Transverse colon (tissue), 4 donors: ENCODE results near the gene TPD52L1. TPM values are rescaled to one million over a fixed set of nuclear protein-coding genes. Genes with fewer than 3 reads are reported as not detected.
"Not testable (repeated sequence)": the region's sequence is repeated elsewhere in the genome, so short reads cannot be mapped to it uniquely, and the experiment has no call there.

Experiments
- DNase-seq: peaks from one replicate; pipeline ENCODE4 v3.0.0-alpha.2; 2019
- H3K27ac ChIP-seq, 4 donors: fragments of 200-600 bp; sonication (generic); 2 replicates each; pipeline ENCODE4 v1.5.1; 2016 to 2018; ENCODE audit warnings: inconsistent platforms in 4 of 4
- H3K27me3 ChIP-seq: fragments of 200-600 bp; sonication (generic); 2 replicates; pipeline ENCODE4 v1.5.1; 2017; ENCODE audit warnings: inconsistent platforms
- H3K36me3 ChIP-seq, 4 donors: fragments of 200-600 bp; sonication (generic); 2 replicates each; pipeline ENCODE4 v1.5.1; 2017 to 2019; ENCODE audit warnings: inconsistent platforms in 4 of 4
- H3K4me1 ChIP-seq, 4 donors: fragments of 200-600 bp; sonication (generic); 2 replicates each; pipeline ENCODE4 v1.5.1; 2017 to 2020; ENCODE audit warnings: inconsistent platforms in 4 of 4
- H3K4me3 ChIP-seq, 4 donors: fragments of 200-600 bp; sonication (generic); 1 replicate in 1 of 4; 2 replicates in 3 of 4; pipeline versions ENCODE4 v1.5.1 to v1.6.1; 2017 to 2019; ENCODE audit warnings: inconsistent platforms in 4 of 4
- H3K9me3 ChIP-seq, 2 donors: fragments of 200-600 bp; sonication (generic); 2 replicates each; pipeline ENCODE4 v1.5.1; 2017 to 2019; ENCODE audit warnings: inconsistent platforms in 2 of 2
- EP300 ChIP-seq: sonication (generic); formaldehyde crosslinking; IDR thresholded peaks from one replicate; pipeline ENCODE4 v1.6.1; 2017; ENCODE audit warnings: antibody characterized with exemption, low read depth
- POLR2A ChIP-seq: fragments of 450-650 bp; IDR thresholded peaks from one replicate; pipeline ENCODE4 v1.6.1; 2016; ENCODE audit warnings: antibody characterized with exemption, mild to moderate bottlenecking, moderate library complexity
- POLR2AphosphoS5 ChIP-seq, 3 donors: sonication (generic); formaldehyde crosslinking; IDR thresholded peaks; one replicate each; pipeline ENCODE4 v1.6.1; 2016; ENCODE audit warnings: antibody characterized with exemption in 3 of 3
- WGBS, 2 donors: methylation state at CpG; one replicate each; pipeline ENCODE4 v1.1.5; 2018; ENCODE audit warnings: low coverage in 1 of 2; 5-methylcytosine and 5-hydroxymethylcytosine counted together
- in situ Hi-C, 4 donors: fragments of 200-750 bp; cut with MboI; loops; one replicate each; pipeline versions ENCODE4 v1.15.0 to v1.15.1; 2017; ENCODE audit warnings: low sequenced_read_pairs in 3 of 4, low pct_ligation_motif_present in 1 of 4, low pct_unique_long_range_greater_than_20kb in 1 of 4
- intact Hi-C: fragments of 100-400 bp; cut with DNase I; formaldehyde crosslinking; loops from one replicate; pipeline ENCODE4 v1.15.1; 2023; ENCODE audit warnings: low total_unique reads
- total RNA-seq, 4 donors: library from RNA; depleted of rRNA; stranded (reverse); fragments of >200 nt; gene quantifications; one replicate each; pipeline ENCODE4 v1.1.0, GENCODE V29; 2016
- TF ChIP-seq, protein P1 (sequence below), 5 experiments: fragments of 200-600 bp in 3 of 5; fragments of 450-650 bp in 2 of 5; sonication (generic) in 3 of 5; IDR thresholded peaks; 1 replicate in 2 of 5; 2 replicates in 3 of 5; pipeline ENCODE4 v1.5.1; 2016 to 2017; ENCODE audit warnings: antibody characterized with exemption in 5 of 5, inconsistent platforms in 3 of 5, mild to moderate bottlenecking in 2 of 5, moderate library complexity in 1 of 5

The TPD52L1 gene
- total RNA-seq, 4 donors from 2014 or later: 2.6 to 96.5 (median 25.2) TPM

- 76% methylated on average over 4 of the region's 4 CpGs; no CpG with 5 or more reads in 1 of the 2 donors for WGBS, 2 donors
- in situ Hi-C loops (loop anchor here in 3 of 4 donors (10.0 to 25.0 kb wide), 2 partner anchors 606 to 608 kb away; no protein-coding TSS in a partner anchor), intact Hi-C loops (no loop called here)
- peaks cover 12% of the 10 kb centered on the region for H3K27me3 ChIP-seq
- TF ChIP-seq EP300 (no peak), POLR2AphosphoS5 (IDR thresholded peaks at IDR 0.05) (no peak), POLR2A (no peak)
- TF ChIP-seq, protein P1, sequence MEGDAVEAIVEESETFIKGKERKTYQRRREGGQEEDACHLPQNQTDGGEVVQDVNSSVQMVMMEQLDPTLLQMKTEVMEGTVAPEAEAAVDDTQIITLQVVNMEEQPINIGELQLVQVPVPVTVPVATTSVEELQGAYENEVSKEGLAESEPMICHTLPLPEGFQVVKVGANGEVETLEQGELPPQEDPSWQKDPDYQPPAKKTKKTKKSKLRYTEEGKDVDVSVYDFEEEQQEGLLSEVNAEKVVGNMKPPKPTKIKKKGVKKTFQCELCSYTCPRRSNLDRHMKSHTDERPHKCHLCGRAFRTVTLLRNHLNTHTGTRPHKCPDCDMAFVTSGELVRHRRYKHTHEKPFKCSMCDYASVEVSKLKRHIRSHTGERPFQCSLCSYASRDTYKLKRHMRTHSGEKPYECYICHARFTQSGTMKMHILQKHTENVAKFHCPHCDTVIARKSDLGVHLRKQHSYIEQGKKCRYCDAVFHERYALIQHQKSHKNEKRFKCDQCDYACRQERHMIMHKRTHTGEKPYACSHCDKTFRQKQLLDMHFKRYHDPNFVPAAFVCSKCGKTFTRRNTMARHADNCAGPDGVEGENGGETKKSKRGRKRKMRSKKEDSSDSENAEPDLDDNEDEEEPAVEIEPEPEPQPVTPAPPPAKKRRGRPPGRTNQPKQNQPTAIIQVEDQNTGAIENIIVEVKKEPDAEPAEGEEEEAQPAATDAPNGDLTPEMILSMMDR (IDR thresholded peaks at IDR 0.05): no peak
- no peak for DNase-seq
- no peak overlapping the region for H3K4me3 ChIP-seq
- peaks cover 0 to 17% (median 11%) of the 10 kb centered on the region in 4 donors for H3K4me1 ChIP-seq
- H3K27ac ChIP-seq: no peak overlapping the region
- H3K36me3 ChIP-seq: no peaks in the 10 kb centered on the region
- H3K9me3 ChIP-seq: no peaks in the 10 kb centered on the region
Measured at GRCh38 chr6:125156496-125156895, 2.9 kb downstream of the TPD52L1 start.

- H3K4me3 ChIP-seq: no peak overlapping the region
- H3K27me3 ChIP-seq: peaks cover 5% of the 10 kb centered on the region
- intact Hi-C loops: no loop called here
- H3K27ac ChIP-seq: no peak overlapping the region
- DNase-seq: no peak
- no peaks in the 10 kb centered on the region for H3K9me3 ChIP-seq
- 62 to 69% methylated on average over 3 of the region's 3 CpGs for WGBS, 2 donors
- TF ChIP-seq POLR2AphosphoS5 (IDR thresholded peaks at IDR 0.05): no peak
- no peak for TF ChIP-seq EP300
- TF ChIP-seq POLR2A: no peak
- TF ChIP-seq, protein P1 (IDR thresholded peaks at IDR 0.05): no peak
- H3K36me3 ChIP-seq: no peaks in the 10 kb centered on the region
- peaks cover 0 to 17% (median 11%) of the 10 kb centered on the region in 4 donors for H3K4me1 ChIP-seq
- in situ Hi-C loops: loop anchor here in 3 of 4 donors (10.0 to 25.0 kb wide), 2 partner anchors 605 to 608 kb away; no protein-coding TSS in a partner anchor
Measured at GRCh38 chr6:125157280-125157679, 3.7 kb downstream of the TPD52L1 start.

DNA sequence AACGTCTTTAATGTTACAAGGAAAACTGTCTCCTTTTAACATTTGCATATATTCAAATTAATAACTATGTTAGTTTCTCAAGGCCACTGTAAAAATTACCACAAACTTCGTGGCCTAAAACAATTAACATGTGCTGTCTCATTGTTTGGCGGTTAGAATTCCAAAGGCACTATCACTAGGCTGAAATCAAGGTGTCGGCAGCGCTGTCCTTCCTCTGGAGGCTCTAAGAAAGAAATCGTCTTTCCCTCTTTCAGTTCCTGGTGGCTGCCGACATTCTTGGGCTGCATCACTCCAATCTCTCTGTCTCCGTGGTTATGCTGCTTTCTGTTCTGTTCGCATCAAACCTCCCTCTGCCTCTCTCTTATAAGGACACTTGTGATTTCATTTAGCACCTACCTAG, 4.2 kb downstream of the TPD52L1 start:
- WGBS, 2 donors: 85 to 95% methylated on average over 5 to 9 of the region's 9 CpGs
- no peak overlapping the region for H3K27ac ChIP-seq
- H3K4me3 ChIP-seq: no peak overlapping the region
- H3K27me3 ChIP-seq: peaks cover 2% of the 10 kb centered on the region
- no peak for DNase-seq
- TF ChIP-seq POLR2A: no peak
- no peak for TF ChIP-seq EP300
- TF ChIP-seq POLR2AphosphoS5 (IDR thresholded peaks at IDR 0.05): no peak
- TF ChIP-seq, protein P1 (IDR thresholded peaks at IDR 0.05): no peak
- H3K36me3 ChIP-seq: no peaks in the 10 kb centered on the region
- no peaks in the 10 kb centered on the region for H3K9me3 ChIP-seq
- intact Hi-C loops (no loop called here), in situ Hi-C loops (loop anchor here in 3 of 4 donors (10.0 to 25.0 kb wide), 2 partner anchors 605 to 607 kb away; no protein-coding TSS in a partner anchor)
- H3K4me1 ChIP-seq: peaks cover 0 to 17% (median 11%) of the 10 kb centered on the region in 4 donors

DNA sequence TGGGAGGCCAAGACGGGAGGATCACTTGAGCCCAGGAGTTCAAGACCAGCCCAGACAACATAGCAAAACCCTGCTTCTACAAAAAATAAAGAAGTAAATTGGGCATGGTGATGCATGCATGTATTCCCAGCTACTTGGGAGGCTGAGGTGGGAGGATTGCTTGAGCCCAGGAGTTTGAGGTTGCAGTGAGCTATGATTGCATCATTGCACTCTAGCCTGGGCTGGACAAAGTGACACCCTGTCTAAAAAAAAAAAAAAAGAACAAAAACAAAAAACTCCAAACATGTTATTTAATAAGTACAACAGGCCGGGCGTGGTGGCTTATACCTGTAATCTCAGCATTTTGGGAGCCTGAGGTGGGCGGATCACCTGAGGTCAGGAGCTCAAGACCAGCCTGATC, 9.8 kb downstream of the TPD52L1 start:
- H3K9me3 ChIP-seq, intact Hi-C loops, DNase-seq, H3K27ac ChIP-seq, H3K27me3 ChIP-seq, H3K4me3 ChIP-seq, H3K36me3 ChIP-seq, H3K4me1 ChIP-seq: not testable (repeated sequence)
- WGBS, 2 donors: 80 to 92% methylated on average over 1 to 4 of the region's 4 CpGs
- in situ Hi-C loops: loop anchor here in 3 of 4 donors (10.0 to 25.0 kb wide), 2 partner anchors 131 to 599 kb away; no protein-coding TSS in a partner anchor

- H3K27ac ChIP-seq: no peak overlapping the region
Measured at GRCh38 chr6:125163811-125164210, 10.2 kb downstream of the TPD52L1 start.

More at GRCh38 chr6:125163811-125164210, 10.2 kb downstream of the TPD52L1 start:
- H3K9me3 ChIP-seq: no peaks in the 10 kb centered on the region
- in situ Hi-C loops: loop anchor here in 3 of 4 donors (10.0 to 25.0 kb wide), 2 partner anchors 131 to 598 kb away; no protein-coding TSS in a partner anchor
- no peak for DNase-seq
- intact Hi-C loops: no loop called here
- H3K4me3 ChIP-seq: no peak overlapping the region
- TF ChIP-seq EP300: no peak
- no peak for TF ChIP-seq POLR2A
- no peak for TF ChIP-seq POLR2AphosphoS5 (IDR thresholded peaks at IDR 0.05)
- TF ChIP-seq, protein P1 (IDR thresholded peaks at IDR 0.05): no peak
- no peaks in the 10 kb centered on the region for H3K27me3 ChIP-seq
- WGBS, 2 donors: 94% methylated on average over 1 of the region's 1 CpG; no CpG with 5 or more reads in 1 of the 2 donors
- H3K36me3 ChIP-seq: no peaks in the 10 kb centered on the region
- H3K4me1 ChIP-seq: no peaks in the 10 kb centered on the region
